HL-60 (cell line): Measurements from ENCODE around the gene PSMD12.

Experiments used
- CTCF ChIP-seq: IDR thresholded peaks from one replicate; pipeline ENCODE4 v1.5.1; 2011; ENCODE audit warnings: low read length, control low read depth, inconsistent platforms; ENCODE audit not compliant: insufficient read depth
- GABPA ChIP-seq: IDR thresholded peaks from 2 replicates; pipeline ENCODE4 v1.6.1; 2012; ENCODE audit warnings: low read depth
- POLR2AphosphoS5 ChIP-seq: IDR thresholded peaks from 2 replicates; pipeline ENCODE4 v1.6.1; 2012; ENCODE audit warnings: low read depth
- REST ChIP-seq: IDR thresholded peaks from 2 replicates; pipeline ENCODE4 v1.6.1; 2012; ENCODE audit warnings: low read depth; ENCODE audit not compliant: insufficient replicate concordance

GRCh38 chr17:67316781-67317180 is 49.6 kb downstream of the PSMD12 start:
- no peak for TF ChIP-seq CTCF
- no peak for TF ChIP-seq POLR2AphosphoS5
- no peak for TF ChIP-seq GABPA
- TF ChIP-seq REST: no peak
